ENCODE data around the gene NHSL2.

Gene NHSL2

GRCh38 chrX:71976753-71977152, 66.1 kb downstream of the NHSL2 start:
- DNase-seq (ENCODE audit: extremely low spot score, insufficient read length, low read depth) (no peak), FAIRE-seq (no peak)

- FAIRE-seq (no peak), DNase-seq (ENCODE audit: extremely low spot score, insufficient read length, low read depth) (no peak)
Observed at GRCh38 chrX:71978164-71978563, 67.5 kb downstream of the NHSL2 start.

GRCh38 chrX:71989768-71990426, 79.3 kb downstream of the NHSL2 start:
- DNase-seq (ENCODE audit: extremely low spot score, insufficient read length, low read depth) (no peak), FAIRE-seq (no peak)

- DNase-seq (ENCODE audit: extremely low spot score, insufficient read length, low read depth), result no peak
- FAIRE-seq, result no peak
Observed at GRCh38 chrX:71990518-71990917, 79.9 kb downstream of the NHSL2 start.

GRCh38 chrX:71991164-71991563, 80.5 kb downstream of the NHSL2 start:
- DNase-seq (ENCODE audit: extremely low spot score, insufficient read length, low read depth) (no peak), FAIRE-seq (no peak)

GRCh38 chrX:71992711-71993110, 82.1 kb downstream of the NHSL2 start:
- peak; percentile 52 for FAIRE-seq

GRCh38 chrX:71993371-71993770, 82.7 kb downstream of the NHSL2 start:
- FAIRE-seq (no peak), DNase-seq (ENCODE audit: extremely low spot score, insufficient read length, low read depth) (no peak)

More at GRCh38 chrX:71992711-71993110, 82.1 kb downstream of the NHSL2 start:
- no peak for DNase-seq (ENCODE audit: extremely low spot score, insufficient read length, low read depth)

GRCh38 chrX:71994601-71995000, 84.0 kb downstream of the NHSL2 start:
- FAIRE-seq (no peak), DNase-seq (ENCODE audit: extremely low spot score, insufficient read length, low read depth) (no peak)

- no peak for FAIRE-seq
- DNase-seq (ENCODE audit: extremely low spot score, insufficient read length, low read depth), result no peak
Observed at GRCh38 chrX:71995122-71995521, 84.5 kb downstream of the NHSL2 start.

- FAIRE-seq, result no peak
- no peak for DNase-seq (ENCODE audit: extremely low spot score, insufficient read length, low read depth)
Observed at GRCh38 chrX:71996136-71996535, 85.5 kb downstream of the NHSL2 start.

- FAIRE-seq, result no peak
- no peak for DNase-seq (ENCODE audit: extremely low spot score, insufficient read length, low read depth)
Observed at GRCh38 chrX:71996826-71997225, 86.2 kb downstream of the NHSL2 start.

GRCh38 chrX:71997320-71997719, 86.7 kb downstream of the NHSL2 start:
- DNase-seq (ENCODE audit: extremely low spot score, insufficient read length, low read depth), result no peak
- no peak for FAIRE-seq

GRCh38 chrX:71998836-71999509, 88.3 kb downstream of the NHSL2 start:
- DNase-seq (ENCODE audit: extremely low spot score, insufficient read length, low read depth) (no peak), FAIRE-seq (no peak)

GRCh38 chrX:71999535-71999934, 88.9 kb downstream of the NHSL2 start:
- no peak for FAIRE-seq
- DNase-seq (ENCODE audit: extremely low spot score, insufficient read length, low read depth), result no peak

- FAIRE-seq, result no peak
- DNase-seq (ENCODE audit: extremely low spot score, insufficient read length, low read depth), result no peak
Observed at GRCh38 chrX:72001471-72001870, 90.8 kb downstream of the NHSL2 start.

GRCh38 chrX:72001906-72002305, 91.3 kb downstream of the NHSL2 start:
- no peak for FAIRE-seq
- no peak for DNase-seq (ENCODE audit: extremely low spot score, insufficient read length, low read depth)

- FAIRE-seq (no peak), DNase-seq (ENCODE audit: extremely low spot score, insufficient read length, low read depth) (no peak)
Observed at GRCh38 chrX:72002875-72003274, 92.2 kb downstream of the NHSL2 start.

GRCh38 chrX:72003811-72004750, 93.4 kb downstream of the NHSL2 start:
- DNase-seq (ENCODE audit: extremely low spot score, insufficient read length, low read depth), result no peak

GRCh38 chrX:72005046-72005445, 94.4 kb downstream of the NHSL2 start:
- DNase-seq (ENCODE audit: extremely low spot score, insufficient read length, low read depth) (no peak), FAIRE-seq (no peak)

More at GRCh38 chrX:72003811-72004750, 93.4 kb downstream of the NHSL2 start:
- FAIRE-seq, result no peak

- FAIRE-seq (no peak), DNase-seq (ENCODE audit: extremely low spot score, insufficient read length, low read depth) (no peak)
Observed at GRCh38 chrX:72006461-72006860, 95.8 kb downstream of the NHSL2 start.

- no peak for FAIRE-seq
- no peak for DNase-seq (ENCODE audit: extremely low spot score, insufficient read length, low read depth)
Observed at GRCh38 chrX:72009731-72010130, 99.1 kb downstream of the NHSL2 start.

All from GM18507 (cell line).